GM12878 (cell line): ENCODE data around the gene LSP1. TPM values are rescaled to one million over a fixed set of nuclear protein-coding genes. Genes with fewer than 3 reads are reported as not detected.

Experiments used
- ASH2L ChIP-seq: fragments of 300-600, 200-600 bp; sonication (generic); IDR thresholded peaks from 2 replicates; pipeline ENCODE4 v1.6.1; 2017; ENCODE audit warnings: low read depth, mild to moderate bottlenecking, borderline replicate concordance
- BMI1 ChIP-seq: fragments of 450-650 bp; IDR thresholded peaks from 2 replicates; pipeline ENCODE4 v1.6.1; 2016; ENCODE audit warnings: mild to moderate bottlenecking, moderate library complexity, borderline replicate concordance
- BRCA1 ChIP-seq: IDR thresholded peaks from 2 replicates; pipeline ENCODE4 v1.6.1; 2011; ENCODE audit warnings: low read depth, low read length, improper control_type of control experiment
- CREM ChIP-seq: IDR thresholded peaks from 2 replicates; pipeline ENCODE4 v1.6.1; 2014; ENCODE audit warnings: antibody characterized with exemption, low read depth
- HDAC2 ChIP-seq: fragments of 200-600 bp; sonication (generic); IDR thresholded peaks from 2 replicates; pipeline ENCODE4 v1.6.1; 2017
- IRF4 ChIP-seq: IDR thresholded peaks from 2 replicates; pipeline ENCODE4 v1.6.1; 2011; ENCODE audit warnings: low read depth, low read length
- JUND ChIP-seq: IDR thresholded peaks from 2 replicates; pipeline ENCODE4 v1.6.1; 2012; ENCODE audit warnings: low read depth, mild to moderate bottlenecking, low read length, improper control_type of control experiment, moderate library complexity
- MLLT1 ChIP-seq: fragments of 450-650 bp; IDR thresholded peaks from 2 replicates; pipeline ENCODE4 v1.6.1; 2016; ENCODE audit warnings: mild to moderate bottlenecking
- NFYB ChIP-seq: IDR thresholded peaks from 2 replicates; pipeline ENCODE4 v1.6.1; 2011; ENCODE audit warnings: low read depth, mild to moderate bottlenecking, low read length, improper control_type of control experiment, moderate library complexity; ENCODE audit not compliant: insufficient read depth
- RB1 ChIP-seq: fragments of 450-650 bp; formaldehyde crosslinking; IDR thresholded peaks from 2 replicates; pipeline ENCODE4 v1.6.1; 2017; ENCODE audit warnings: mild to moderate bottlenecking, borderline replicate concordance
- RELB ChIP-seq: fragments of 450-650 bp; IDR thresholded peaks from 2 replicates; pipeline ENCODE4 v1.6.1; 2017; ENCODE audit warnings: low read depth, mild to moderate bottlenecking, moderate library complexity
- SKIL ChIP-seq: fragments of 450-650 bp; IDR thresholded peaks from 2 replicates; pipeline ENCODE4 v1.6.1; 2017; ENCODE audit warnings: mild to moderate bottlenecking, low read depth, inconsistent platforms; ENCODE audit not compliant: poor library complexity, severe bottlenecking
- SMAD1 ChIP-seq: fragments of 450-650 bp; IDR thresholded peaks from 2 replicates; pipeline ENCODE4 v1.6.1; 2018; ENCODE audit warnings: mild to moderate bottlenecking, low read depth; ENCODE audit not compliant: partially characterized antibody
- SMC3 ChIP-seq: IDR thresholded peaks from 2 replicates; pipeline ENCODE4 v1.6.1; 2011; ENCODE audit warnings: low read length, improper control_type of control experiment, borderline replicate concordance
- SPI1 ChIP-seq: IDR thresholded peaks from 2 replicates; pipeline ENCODE4 v1.6.1; 2011; ENCODE audit warnings: low read depth, mild to moderate bottlenecking, low read length, moderate library complexity, borderline replicate concordance; ENCODE audit not compliant: insufficient read depth
- SUZ12 ChIP-seq: fragments of 200-600 bp; sonication (generic); IDR thresholded peaks from one replicate; pipeline ENCODE4 v1.6.1; 2018; ENCODE audit warnings: antibody characterized with exemption, mild to moderate bottlenecking; ENCODE audit not compliant: unreplicated experiment
- ZBED1 ChIP-seq: IDR thresholded peaks from 2 replicates; pipeline ENCODE4 v1.6.1; 2016; ENCODE audit warnings: borderline replicate concordance
- ZNF207 ChIP-seq: fragments of 450-650 bp; IDR thresholded peaks from 2 replicates; pipeline ENCODE4 v1.6.1; 2014; ENCODE audit warnings: antibody characterized with exemption, mild to moderate bottlenecking, borderline replicate concordance
- ZNF274 ChIP-seq: IDR thresholded peaks from one replicate; pipeline ENCODE4 v1.8.0; 2011; ENCODE audit not compliant: insufficient read length, insufficient read depth
- ZNF592 ChIP-seq: fragments of 450-650 bp; IDR thresholded peaks from 2 replicates; pipeline ENCODE4 v1.6.1; 2017; ENCODE audit warnings: mild to moderate bottlenecking, moderate library complexity
- polyA plus RNA-seq, 11 experiments: library from polyadenylated mRNA; depleted of rRNA in 4 of 11; unstranded in 6 of 11; stranded (reverse) in 5 of 11; fragments of >200 nt; fragmentation: Nextera tagmentation in 4 of 11; fragmentation: Illumina TruSeq in 1 of 11; extraction: Ambion mirVana in 4 of 11; extraction: Trizol in 1 of 11; gene quantifications; 1 replicate in 1 of 11; 2 replicates in 10 of 11; pipeline versions ENCODE4 v1.2.1 to v1.2.3, GENCODE V29; 2011 to 2016; ENCODE audit warnings: inconsistent platforms in 2 of 11, missing spikeins in 2 of 11, low read depth in 1 of 11
- total RNA-seq, 4 experiments: library from RNA; depleted of rRNA in 3 of 4; stranded (reverse); fragments of >200 nt in 3 of 4; fragmentation: Illumina TruSeq in 1 of 4; extraction: Trizol in 1 of 4; gene quantifications; 2 replicates each; pipeline versions ENCODE4 v1.2.1 to v1.2.3, GENCODE V29; 2013 to 2021

LSP1 gene
- total and polyA plus RNA-seq, 10 of the 15 experiments (the other 5 are each of a cell fraction or from before 2014, with no cell fraction given): 19.2 to 488 (median 369) TPM

GRCh38 chr11:1852877-1853276 lies at the start of gene LSP1 (continued):
- TF ChIP-seq BMI1 (peak; percentile 77; the same call in 1 of the 2 replicates), SPI1 (peak; percentile 100), IRF4 (peak; percentile 99), CREM (peak; percentile 93), ZNF207 (peak; percentile 87; the same call in 1 of the 2 replicates), SMC3 (peak; percentile 25; the same call in 1 of the 2 replicates), NFYB (no peak), SUZ12 (no peak), ZBED1 (peak; percentile 85; the same call in 1 of the 2 replicates), SKIL (peak; percentile 98), ZNF274 (no peak), HDAC2 (no peak; the same call in 1 of the 2 replicates), BRCA1 (no peak), RB1 (0 out of 2 replicates have a peak, but pooled peaks have one; percentile 25), JUND (peak; percentile 51; the same call in 1 of the 2 replicates), ZNF592 (no peak), ASH2L (no peak), RELB (peak; percentile 97), SMAD1 (peak; percentile 54), MLLT1 (peak; percentile 89)
